ENCODE results near the gene RNF220.

Gene RNF220

GRCh38 chr1:44572572-44572879 lies 167.5 kb downstream of the RNF220 start:
- TF ChIP-seq CTCF (IDR thresholded peaks at IDR 0.05; ENCODE audit: control insufficient read depth, extremely low read depth, insufficient read depth), result no peak
- H3K4me3 ChIP-seq (ENCODE audit: low read depth, low read length), result no peak overlapping the region
- no peak for DNase-seq (ENCODE audit: low read depth)

- no peak for DNase-seq (ENCODE audit: low read depth)
- TF ChIP-seq CTCF (IDR thresholded peaks at IDR 0.05; ENCODE audit: control insufficient read depth, extremely low read depth, insufficient read depth), result no peak
These were observed 170.3 kb downstream of the RNF220 start for GRCh38 chr1:44575396-44575795.

GRCh38 chr1:44576456-44577150 lies 171.5 kb downstream of the RNF220 start:
- H3K4me3 ChIP-seq (ENCODE audit: low read depth, low read length), result no peak overlapping the region
- no peak for TF ChIP-seq CTCF (IDR thresholded peaks at IDR 0.05; ENCODE audit: control insufficient read depth, extremely low read depth, insufficient read depth)
- no peak for DNase-seq (ENCODE audit: low read depth)

More at GRCh38 chr1:44575396-44575795, 170.3 kb downstream of the RNF220 start:
- no peak overlapping the region for H3K4me3 ChIP-seq (ENCODE audit: low read depth, low read length)

GRCh38 chr1:44581205-44581604 lies 176.2 kb downstream of the RNF220 start:
- no peak for DNase-seq (ENCODE audit: low read depth)
- no peak for TF ChIP-seq CTCF (IDR thresholded peaks at IDR 0.05; ENCODE audit: control insufficient read depth, extremely low read depth, insufficient read depth)

GRCh38 chr1:44584167-44584566 lies 179.1 kb downstream of the RNF220 start:
- peak; percentile 62 for DNase-seq (ENCODE audit: low read depth)
- no peak for TF ChIP-seq CTCF (IDR thresholded peaks at IDR 0.05; ENCODE audit: control insufficient read depth, extremely low read depth, insufficient read depth)
- no peak overlapping the region for H3K4me3 ChIP-seq (ENCODE audit: low read depth, low read length)

More at GRCh38 chr1:44581205-44581604, 176.2 kb downstream of the RNF220 start:
- H3K4me3 ChIP-seq (ENCODE audit: low read depth, low read length), result no peak overlapping the region

- TF ChIP-seq CTCF (IDR thresholded peaks at IDR 0.05; ENCODE audit: control insufficient read depth, extremely low read depth, insufficient read depth), result no peak
- no peak overlapping the region for H3K4me3 ChIP-seq (ENCODE audit: low read depth, low read length)
- no peak for DNase-seq (ENCODE audit: low read depth)
These were observed 180.4 kb downstream of the RNF220 start for GRCh38 chr1:44585315-44585920.
